DMS79 treated with DMSO at 0.1 percent for 48 hours (cell line): ENCODE data around the gene GNAO1.

Experiments used
- DNase-seq: peaks from one replicate; lab custom pipeline; 2025; lab: John Stamatoyannopoulos, UW

GNAO1 gene

DNA sequence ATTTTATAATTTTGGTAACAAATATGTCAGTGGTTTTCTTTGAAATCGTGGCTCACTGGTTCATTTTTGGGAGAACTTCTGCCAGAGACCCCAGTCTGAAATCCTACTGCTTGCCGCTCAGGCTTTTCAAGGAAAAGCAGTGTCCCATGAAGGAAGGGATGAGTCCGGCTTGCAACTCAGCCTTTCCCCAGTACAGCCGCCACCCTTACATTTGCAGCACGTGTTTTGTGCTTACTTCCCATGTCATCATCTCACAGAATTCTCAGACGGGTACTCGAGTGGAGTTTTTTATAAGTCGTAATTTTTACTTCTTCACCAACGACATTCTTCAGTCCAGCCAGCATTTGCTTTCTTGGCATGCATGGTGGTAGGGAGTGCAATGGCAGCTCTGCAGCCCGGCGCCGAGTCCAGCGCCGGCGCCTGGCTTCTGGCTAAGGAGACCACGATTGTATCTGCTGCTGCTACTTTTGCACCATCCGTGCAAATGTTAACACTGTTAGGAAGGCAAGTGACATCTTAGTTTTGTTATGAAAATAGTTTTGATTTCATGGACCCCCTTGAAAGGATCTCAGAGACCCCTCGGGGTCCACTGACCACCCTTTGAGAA is 123.1 kb downstream of the GNAO1 start:
- DNase-seq, result no peak

DNA sequence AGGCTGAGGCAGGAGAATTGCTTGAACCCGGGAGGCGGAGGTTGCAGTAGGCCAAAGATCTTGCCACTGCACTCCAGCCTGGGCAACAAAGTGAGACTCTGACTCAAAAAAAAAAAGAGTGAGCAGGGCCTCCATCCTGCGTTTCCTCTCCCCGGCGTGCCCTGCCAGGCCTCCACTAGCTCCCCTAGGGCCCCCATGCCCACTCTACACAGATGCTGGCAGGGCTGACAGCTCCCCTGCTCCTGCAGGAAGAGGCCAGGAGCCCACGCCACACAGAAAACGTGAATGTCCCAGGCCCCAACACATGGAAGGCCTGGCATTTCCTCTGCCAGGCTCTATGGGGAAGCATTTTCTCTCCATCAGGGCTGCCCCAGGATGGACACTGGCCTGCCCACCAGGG is 124.7 kb downstream of the GNAO1 start:
- DNase-seq, result no peak

DNA sequence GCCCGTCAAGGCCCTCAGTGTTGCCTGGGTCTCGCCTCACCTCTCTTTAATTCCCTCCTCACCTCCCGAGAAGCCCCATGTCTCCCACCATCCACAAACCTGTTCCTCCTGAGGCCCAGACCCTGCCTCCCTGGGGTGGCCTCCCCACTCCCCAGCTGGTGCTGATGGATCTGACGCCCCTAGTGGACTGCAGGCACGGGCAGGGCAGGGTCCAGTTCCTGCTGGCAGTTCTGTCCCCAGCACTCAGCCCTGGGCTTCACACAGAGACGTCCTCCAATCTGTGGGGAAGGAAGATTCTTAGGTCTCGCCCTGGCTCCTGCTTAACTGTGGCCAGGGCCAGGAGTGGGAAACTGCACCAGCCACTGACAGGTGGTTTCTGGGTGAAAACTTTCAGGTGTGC is 125.3 kb downstream of the GNAO1 start:
- DNase-seq, result no peak

DNA sequence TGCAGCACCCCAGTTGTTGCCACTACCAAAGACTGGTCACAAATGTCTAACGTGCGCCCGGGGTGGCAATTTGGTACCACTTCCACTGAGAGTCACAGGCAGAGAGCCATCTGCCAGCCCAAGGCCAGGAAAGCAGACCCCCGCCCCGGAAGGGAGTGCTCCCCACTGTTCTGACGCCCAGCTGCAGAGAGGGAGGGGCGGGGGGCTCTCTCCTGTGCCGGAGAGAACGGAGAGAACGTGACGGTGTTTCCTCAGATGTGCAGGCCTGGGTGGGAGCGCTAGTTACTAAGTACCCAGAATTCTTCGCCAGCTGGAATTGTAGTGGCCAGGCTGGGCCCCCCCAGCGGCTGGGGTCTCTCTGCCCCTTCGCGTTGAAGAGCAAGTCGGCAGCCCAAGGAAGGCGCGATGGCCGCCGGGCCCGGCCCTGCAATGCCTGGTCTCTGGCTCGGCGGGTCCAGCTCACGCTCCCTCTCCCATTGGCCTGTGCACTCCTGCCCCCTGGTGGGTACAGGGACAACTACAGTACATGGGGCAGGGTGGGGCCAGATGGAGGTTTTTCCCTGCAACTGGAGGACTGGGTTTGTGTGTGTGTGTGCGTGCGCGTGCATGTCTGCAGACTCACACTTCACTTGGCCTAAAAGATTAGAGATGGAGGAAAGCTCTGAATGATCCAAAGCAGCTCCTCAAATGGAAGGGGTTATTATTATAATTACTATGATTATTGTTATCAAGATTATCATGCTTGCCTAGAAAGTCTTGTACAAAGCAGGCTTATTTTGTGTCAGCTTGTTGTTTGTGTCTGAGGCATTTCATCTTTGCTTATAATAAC is 126.9 kb downstream of the GNAO1 start:
- peak; percentile 7 for DNase-seq

DNA sequence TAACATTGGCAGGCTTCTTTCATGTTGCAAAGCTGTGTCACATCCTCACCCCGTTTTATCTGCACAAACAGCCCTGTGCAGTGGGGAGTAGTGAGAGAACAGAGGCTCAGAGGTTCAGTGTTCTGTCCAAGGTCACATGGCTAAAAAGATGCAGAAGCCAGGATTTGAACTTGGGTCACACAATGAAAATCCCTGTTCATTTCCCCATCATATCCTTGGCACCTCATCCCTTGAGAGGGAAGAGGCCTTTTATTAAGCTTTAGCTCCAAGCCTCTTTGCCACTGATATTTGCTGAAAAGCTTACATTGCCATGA is 127.5 kb downstream of the GNAO1 start:
- DNase-seq, result no peak

DNA sequence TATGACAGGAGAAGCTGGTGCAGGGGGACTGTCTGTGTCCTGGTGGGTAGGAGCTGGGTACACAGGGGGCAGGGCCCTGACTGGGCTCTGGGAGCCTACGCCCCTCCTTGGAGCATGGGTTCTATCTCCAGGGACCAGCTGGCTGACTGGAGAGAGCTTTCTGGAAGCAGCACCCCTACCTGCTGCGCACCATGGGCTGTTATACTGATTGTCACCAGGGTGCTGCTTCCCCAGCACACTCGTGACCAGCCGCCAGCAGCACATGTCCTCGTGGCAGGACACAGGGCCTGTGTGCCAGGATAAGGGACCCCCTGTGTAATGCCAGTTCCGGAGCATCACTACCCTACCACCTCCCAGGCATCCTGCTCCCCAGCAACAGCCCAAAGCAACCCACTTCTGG is 128.1 kb downstream of the GNAO1 start:
- DNase-seq, result no peak

DNA sequence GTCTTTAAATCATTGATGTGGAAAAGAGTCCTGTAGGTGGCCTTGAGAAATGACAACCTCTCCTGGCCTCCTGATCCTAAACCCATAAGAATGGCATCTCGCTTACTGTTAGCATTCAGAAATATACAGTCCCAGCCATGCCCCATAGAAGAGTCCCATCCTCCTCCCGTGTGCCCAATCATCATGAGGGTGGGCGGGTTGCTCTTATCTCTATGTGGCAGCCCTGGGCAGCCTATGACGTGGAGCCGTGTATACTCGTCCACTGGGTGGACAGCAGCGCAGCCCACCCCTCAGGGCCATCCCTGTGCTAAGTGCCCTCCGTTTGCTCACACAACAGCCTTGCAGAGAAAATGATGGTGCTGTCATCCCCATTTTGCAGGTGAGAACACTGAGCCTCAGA is 128.8 kb downstream of the GNAO1 start:
- DNase-seq, result no peak

DNA sequence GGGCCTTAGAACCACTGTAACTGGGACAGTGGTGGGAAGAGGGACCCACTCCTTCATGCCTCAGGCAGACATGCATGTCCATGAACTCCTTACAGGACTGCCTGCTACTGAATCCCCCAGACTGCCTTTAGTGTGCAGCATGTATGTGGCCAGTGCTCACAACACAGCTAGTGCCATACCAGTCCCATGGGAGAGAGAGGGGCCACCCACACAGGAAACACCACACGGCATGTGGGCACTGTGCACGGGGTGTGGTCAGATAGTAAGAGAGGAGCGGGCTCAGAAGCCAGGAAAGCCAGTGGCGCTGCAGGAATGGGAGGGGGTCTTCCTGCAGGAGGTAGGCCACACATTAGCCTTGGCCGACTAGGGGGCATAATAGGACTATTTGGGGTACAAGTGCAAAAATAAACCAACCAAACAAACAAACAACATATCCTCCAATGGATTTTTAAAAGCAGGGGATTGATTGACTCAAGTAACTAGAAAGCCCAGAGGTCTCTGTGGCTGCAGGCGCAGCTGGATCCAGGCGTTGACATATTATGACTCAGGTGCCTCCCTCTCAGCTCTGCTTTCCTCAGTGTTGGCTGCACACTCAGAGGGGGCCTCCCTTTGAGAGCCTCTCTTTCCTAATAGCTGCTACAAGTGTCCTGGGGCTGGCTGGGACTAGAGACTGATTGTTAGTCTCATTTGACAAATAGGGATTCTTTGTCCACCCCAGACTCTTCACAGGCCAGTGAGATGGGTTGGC is 129.7 kb downstream of the GNAO1 start:
- DNase-seq, result no peak

DNA sequence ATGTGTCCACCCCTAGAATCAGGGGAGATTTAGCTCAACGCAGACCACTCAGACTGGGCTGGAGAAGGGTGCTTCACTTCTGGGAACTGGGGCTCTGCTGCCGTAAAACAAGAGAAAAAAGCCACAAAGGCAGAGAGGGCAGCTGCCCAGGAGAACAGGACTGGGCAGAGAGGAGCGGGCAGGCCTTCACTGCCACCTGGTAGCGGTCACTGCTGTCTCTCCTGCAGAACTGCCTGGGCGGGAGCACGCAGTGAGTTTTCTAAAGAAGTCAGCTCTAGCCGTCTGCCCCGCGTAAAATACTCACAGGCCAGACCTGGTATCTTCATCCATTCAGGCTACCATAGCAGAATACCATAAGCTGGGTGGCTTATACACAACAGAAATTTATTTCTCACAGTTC is 130.3 kb downstream of the GNAO1 start:
- no peak for DNase-seq

DNA sequence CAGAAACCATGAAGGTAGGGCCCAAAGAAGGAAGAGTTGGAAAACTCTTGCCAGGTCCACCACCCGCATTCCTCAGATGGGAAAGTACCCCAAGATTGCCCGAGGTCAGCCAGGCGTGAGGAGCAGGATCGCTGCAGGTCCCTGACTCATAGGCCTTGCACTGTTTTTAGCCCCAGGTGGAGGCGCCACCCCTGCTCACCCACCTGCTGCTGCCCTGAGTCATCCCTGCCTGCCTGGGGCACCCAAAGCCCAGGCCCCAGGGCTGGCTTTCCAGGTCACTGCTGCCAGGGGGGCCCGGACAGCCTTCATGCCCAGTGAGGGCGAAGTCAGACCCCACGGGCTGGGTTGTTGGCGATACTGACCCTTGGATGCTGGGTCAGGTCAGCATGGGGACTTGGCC is 133.1 kb downstream of the GNAO1 start:
- no peak for DNase-seq

DNA sequence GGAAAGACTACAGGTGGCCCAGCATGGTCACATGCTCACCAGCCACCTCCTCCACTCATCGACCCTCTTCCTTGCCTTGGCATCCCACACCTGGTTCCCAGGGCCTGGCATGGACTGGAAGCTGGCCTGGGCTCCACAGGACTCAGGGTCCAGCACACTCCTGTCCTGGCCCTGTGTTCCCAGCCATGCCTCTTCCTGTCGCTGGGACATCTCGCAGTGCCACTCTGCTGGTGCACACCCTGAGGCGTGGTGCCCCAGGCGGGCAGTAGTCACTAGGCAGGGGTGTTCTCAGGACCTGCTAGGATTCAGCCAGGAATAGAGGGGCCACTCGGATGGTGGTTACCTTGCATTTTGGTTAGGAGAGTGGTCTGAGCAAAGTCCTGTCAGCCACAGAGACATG is 134.7 kb downstream of the GNAO1 start:
- no peak for DNase-seq

DNA sequence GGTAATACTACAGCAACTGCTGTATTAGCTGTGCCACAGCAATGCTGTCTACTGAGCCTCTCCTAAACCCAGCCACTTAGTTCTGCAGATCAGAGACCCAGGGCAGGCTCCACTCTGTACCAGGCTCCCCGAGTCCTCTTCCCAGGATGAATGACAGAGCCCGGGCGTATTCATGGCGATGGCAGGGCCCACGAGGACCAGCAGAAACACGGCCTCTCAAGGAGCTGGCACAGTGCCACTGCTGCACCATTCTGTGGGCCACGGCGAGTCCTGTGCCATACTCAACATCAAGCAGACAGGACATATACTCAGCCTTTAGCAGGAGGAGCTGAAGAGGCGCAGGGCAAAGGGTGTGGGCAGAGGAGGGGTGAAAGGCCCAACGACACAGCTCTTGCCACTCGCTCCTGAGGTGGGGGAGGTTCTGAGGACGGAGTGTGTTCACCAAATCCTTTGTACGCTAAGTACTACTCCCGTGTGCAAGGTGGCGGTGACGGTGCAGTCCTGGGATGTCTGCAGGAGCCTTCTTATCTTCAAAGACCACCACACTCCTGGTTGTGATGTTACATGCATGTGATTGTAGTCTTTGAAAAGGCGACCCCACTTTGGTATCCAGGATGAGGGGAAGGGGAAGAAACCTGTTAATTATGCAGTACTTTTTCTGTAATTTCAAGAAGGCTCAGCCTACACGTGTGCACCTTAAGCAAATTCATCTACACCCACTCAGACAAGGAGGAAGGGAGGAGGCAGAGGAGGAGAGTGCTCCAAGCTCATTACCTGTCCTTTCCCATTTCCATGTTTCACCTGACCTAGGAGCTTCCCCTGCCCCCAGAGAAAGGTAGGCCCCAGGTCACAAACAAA is 136.0 kb downstream of the GNAO1 start:
- no peak for DNase-seq

DNA sequence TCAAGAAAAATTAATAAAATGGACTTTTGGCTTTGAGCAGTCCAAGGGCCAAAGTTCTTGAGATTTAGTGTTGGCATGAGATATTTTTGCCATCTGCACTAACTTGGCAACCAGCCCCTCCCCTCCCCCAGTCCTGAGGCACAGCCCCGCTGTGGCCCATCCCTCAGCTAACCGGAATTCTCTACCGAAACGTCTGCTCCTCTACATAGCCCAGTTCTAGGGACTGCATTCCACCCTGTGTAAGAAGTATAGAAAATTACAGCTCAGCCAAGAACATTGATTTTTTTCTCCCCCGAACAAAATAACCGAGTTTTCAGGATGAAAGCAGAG is 136.6 kb downstream of the GNAO1 start:
- DNase-seq, result no peak

DNA sequence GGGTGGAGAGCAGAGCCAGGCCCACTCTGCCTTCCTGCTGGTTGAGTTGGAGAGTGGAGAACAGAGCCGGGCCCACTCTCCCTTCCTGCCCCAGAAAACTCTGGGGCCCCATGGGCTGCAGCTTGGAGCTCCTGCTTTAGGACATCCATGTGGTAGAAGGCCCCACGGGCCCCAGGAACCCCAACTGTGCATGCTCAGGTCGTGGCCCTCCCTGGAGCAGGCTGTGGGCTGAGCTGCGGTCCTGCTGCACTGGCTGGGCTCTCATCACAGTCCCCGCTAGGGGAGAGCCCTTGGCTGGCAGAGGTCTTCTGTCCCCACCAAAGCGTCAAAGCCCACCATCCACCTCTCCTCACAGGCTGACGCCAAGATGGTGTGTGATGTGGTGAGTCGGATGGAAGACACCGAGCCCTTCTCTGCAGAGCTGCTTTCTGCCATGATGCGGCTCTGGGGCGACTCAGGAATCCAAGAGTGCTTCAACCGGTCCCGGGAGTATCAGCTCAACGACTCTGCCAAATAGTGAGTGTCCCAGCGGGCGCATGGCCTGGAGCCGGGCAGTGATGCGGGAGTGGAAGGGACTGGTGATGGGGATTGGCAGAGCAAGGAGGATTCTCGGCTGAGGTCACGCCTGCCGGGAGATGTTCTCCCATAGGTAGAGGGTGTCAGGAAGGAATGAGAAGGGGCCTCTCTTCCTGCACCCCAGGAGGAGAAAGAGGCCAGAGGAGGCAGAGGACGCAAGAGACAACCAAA is 137.2 kb downstream of the GNAO1 start:
- DNase-seq, result no peak

DNA sequence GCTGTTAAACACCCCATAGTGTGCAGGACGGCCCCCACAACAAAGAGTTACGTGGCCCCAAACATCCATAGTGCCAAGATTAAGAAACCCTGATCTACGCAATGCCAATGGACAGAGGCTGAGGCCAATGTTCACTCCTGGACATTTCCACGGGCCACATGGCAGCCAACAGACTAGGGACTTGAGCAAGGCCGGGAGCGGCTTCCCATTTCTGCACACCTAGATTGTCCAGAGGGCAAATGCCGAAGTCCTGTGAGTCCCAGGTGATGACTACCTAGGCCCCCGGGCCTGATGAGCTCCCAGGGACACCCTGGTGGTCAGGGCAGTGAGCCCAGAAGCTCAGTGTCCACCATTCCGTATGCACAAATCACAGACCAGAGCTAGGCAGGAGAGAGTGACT is 138.6 kb downstream of the GNAO1 start:
- DNase-seq, result no peak

DNA sequence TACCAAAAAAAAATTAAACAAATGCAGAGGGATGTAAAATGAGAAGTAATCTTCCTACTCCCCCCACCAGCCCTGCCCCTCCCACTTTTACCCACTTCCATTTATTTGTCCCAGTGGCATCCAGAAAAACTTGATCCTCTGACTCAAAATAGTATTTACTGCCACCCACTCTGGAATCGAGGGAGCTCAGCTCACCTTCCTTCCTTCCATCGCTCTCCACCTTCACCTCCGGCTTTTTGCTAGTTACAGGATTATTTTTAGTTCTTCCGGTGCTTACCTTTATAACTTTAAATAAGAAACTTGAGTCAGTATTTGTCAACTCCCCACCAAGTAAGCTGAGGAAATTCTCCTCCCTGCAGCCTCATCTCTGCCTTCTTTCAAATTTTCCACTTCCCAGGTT is 139.2 kb downstream of the GNAO1 start:
- DNase-seq, result no peak

DNA sequence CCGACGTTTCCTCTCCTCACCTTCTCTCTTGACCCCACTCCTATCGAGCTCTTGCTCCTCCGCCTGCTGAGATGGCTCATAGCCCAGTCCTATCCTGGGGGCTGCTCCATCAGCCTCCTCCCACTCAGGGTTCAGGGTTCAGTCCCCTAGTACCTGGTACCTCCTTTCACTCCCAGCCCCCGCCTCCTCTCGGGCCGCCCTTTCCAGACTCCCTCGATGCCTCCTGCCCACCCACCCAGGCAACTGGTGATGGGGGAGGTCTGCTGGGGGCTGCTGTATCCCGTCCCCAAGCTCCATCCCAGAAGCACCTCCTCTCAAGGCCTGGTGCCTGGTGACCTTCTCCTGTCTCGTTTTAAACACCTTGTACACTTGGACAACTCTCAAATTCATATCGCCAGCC is 140.1 kb downstream of the GNAO1 start:
- no peak for DNase-seq

DNA sequence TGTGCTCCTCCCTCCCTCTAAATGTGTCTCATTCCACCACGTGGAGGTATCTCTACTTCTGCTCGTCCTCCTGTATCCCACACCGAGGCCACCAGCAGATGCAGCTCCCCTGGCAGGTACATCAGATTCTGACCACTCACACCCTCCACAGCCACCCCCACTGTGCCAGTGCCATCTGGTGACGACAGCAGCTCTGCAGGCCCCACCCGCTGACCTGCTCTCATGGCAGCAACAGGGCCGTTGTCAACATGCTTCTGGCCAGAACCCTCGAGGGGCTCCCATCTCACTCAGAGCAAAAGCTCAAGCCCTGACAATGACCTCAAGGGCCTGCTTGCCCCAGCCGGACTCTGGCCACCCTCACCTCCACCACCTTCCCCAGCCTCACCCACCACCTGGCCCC is 140.6 kb downstream of the GNAO1 start:
- DNase-seq, result no peak

DNA sequence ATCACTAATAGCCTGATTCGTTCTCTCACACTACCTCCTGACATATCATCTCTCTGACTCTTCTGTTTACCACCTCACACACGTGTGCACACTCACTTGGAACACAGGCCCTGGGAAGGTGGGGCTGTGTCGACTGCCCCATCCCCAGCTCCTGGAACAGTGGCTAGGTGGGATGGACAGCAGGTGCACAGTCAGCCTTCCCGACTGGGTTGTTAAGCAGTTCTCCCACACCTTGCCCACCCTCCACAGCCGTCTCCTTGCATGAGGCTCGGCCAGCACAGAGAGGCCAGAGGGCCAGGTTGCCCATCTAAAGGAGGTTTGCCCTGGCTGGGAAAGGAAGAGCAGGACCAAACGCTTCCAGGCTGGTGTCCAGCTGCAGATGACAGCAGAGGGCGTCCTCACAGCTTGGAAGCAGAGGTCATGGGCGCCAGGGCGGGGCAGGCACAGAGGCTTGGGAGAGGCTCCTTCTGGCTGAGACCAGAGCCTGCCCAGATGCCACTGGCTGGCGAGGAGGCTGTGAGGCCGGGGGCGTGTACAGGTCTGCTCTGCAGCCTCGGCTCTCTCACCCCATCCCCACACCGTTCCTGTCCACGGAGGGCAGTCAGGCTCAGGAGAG is 141.3 kb downstream of the GNAO1 start:
- DNase-seq, result no peak

DNA sequence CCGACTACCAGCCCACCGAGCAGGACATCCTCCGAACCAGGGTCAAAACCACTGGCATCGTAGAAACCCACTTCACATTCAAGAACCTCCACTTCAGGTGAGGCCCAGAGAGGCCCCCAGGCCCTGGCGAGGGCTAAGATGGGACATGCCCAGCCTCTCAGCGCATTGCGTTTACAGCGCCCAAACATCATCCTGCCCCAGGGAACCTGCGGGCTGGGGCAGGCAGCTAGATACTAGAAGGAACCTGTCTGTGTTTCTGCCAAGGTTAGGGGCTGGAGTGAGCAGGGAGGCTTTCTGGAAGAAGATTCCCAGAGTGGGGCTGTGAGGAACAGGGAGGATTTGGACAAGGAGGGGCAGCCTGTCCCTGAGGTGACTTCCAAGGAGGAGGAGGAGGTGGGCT is 143.5 kb downstream of the GNAO1 start:
- DNase-seq, result no peak

DNA sequence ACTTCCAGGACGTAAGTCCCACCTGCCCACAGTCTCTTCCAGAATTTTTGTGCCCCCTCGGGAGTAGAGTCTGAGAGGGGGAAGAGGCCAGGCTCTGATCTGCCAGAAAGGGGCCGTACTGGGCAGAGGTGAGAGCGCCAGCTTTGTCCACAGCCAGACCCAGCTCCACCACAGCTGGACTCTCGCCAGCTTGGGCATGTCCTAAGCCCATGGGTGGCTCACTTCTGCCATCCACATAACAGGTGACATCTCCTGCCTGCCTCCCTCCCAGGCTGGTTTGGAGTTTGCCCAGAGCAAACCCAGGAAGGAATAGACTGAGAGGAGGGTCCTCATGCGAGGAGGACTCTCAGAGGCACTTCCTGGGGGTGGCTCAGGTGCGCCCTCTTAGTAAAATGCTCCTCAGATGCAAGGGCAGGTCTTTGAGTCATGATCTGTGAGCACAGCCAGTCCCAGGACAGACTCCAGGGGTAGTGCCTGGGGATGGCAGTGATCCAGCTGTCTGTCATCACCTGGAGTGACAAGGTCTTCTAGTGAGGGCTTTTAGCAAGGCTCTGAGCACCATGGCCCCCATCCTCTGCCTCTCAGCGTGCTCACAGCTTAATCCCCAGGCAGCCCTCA is 144.9 kb downstream of the GNAO1 start:
- DNase-seq, result peak; percentile 28
